SU-DHL-6 (cell line): Measurements from ENCODE around the gene YEATS4.

ENCODE experiments used
- H2AFZ ChIP-seq: fragments of 200-600 bp; sonication (generic); 2 replicates; pipeline ENCODE4 v1.6.1; 2014; ENCODE audit warnings: low read depth, mild to moderate bottlenecking, moderate library complexity, mixed read lengths, antibody characterized with exemption, low read length; ENCODE audit not compliant: severe bottlenecking
- H3F3A ChIP-seq: fragments of 200-600 bp; shearing (Covaris generic); 2 replicates; pipeline ENCODE4 v1.6.0; 2016; ENCODE audit warnings: antibody characterized with exemption, mild to moderate bottlenecking; ENCODE audit not compliant: insufficient read depth
- H3K27ac ChIP-seq: fragments of 200-600 bp; sonication (generic); 2 replicates; pipeline ENCODE4 v1.5.1; 2016; ENCODE audit warnings: low read depth, mild to moderate bottlenecking, low read length, moderate library complexity, mixed read lengths
- H3K27me3 ChIP-seq: fragments of 200-600 bp; sonication (generic), shearing (Covaris generic); 2 replicates; pipeline ENCODE4 v1.6.0; 2014; ENCODE audit warnings: mild to moderate bottlenecking, low read length
- H3K36me3 ChIP-seq: fragments of 200-600 bp; sonication (generic); 2 replicates; pipeline ENCODE4 v1.6.1; 2014; ENCODE audit warnings: mild to moderate bottlenecking, low read length, mixed read lengths
- H3K4me2 ChIP-seq: fragments of 300-600, 200-600 bp; shearing (Covaris generic), sonication (generic); 2 replicates; pipeline ENCODE4 v1.6.0; 2014; ENCODE audit warnings: low read length, low read depth, mild to moderate bottlenecking; ENCODE audit not compliant: poor library complexity, severe bottlenecking
- H3K4me3 ChIP-seq: fragments of 200-600 bp; sonication (generic); 2 replicates; pipeline ENCODE4 v1.5.1; 2014; ENCODE audit warnings: antibody characterized with exemption, low read length, mild to moderate bottlenecking, mixed read lengths; ENCODE audit not compliant: insufficient read depth, poor library complexity, severe bottlenecking
- H3K79me2 ChIP-seq: fragments of 200-600 bp; sonication (generic); 2 replicates; pipeline ENCODE4 v1.6.1; 2014; ENCODE audit warnings: mild to moderate bottlenecking, low read length, moderate library complexity; ENCODE audit not compliant: insufficient read depth
- H3K9ac ChIP-seq: fragments of 200-600 bp; sonication (generic); 2 replicates; pipeline ENCODE4 v1.7.0; 2014; ENCODE audit warnings: mild to moderate bottlenecking, low read length
- H3K9me2 ChIP-seq: fragments of 200-600 bp; sonication (generic); replicated peaks from 2 replicates; pipeline ENCODE4 v1.6.1; 2014; ENCODE audit warnings: low read length; ENCODE audit not compliant: insufficient read depth
- H3K9me3 ChIP-seq: fragments of 200-600 bp; sonication (generic); 2 replicates; pipeline ENCODE4 v1.6.1; 2014; ENCODE audit warnings: low read length, mixed read lengths; ENCODE audit not compliant: insufficient read depth
- H4K20me1 ChIP-seq: fragments of 200-600 bp; sonication (generic); 2 replicates; pipeline ENCODE4 v1.6.1; 2014; ENCODE audit warnings: low read depth, mild to moderate bottlenecking, antibody characterized with exemption, low read length, moderate library complexity, mixed read lengths
- EZH2phosphoT487 ChIP-seq: fragments of 200-600 bp; sonication (generic), shearing (Covaris generic); conservative IDR thresholded peaks from 2 replicates; pipeline ENCODE4 v1.6.1; 2018; ENCODE audit warnings: mild to moderate bottlenecking, antibody characterized with exemption, low read length, moderate library complexity, mixed read lengths
- TF ChIP-seq, protein P1 (sequence below): fragments of 200-600 bp; sonication (generic); IDR thresholded peaks from one replicate; pipeline ENCODE4 v1.5.1; 2017; ENCODE audit warnings: antibody characterized with exemption, mild to moderate bottlenecking, low read length, moderate library complexity; ENCODE audit not compliant: insufficient read depth, poor library complexity, severe bottlenecking

YEATS4 gene

DNA sequence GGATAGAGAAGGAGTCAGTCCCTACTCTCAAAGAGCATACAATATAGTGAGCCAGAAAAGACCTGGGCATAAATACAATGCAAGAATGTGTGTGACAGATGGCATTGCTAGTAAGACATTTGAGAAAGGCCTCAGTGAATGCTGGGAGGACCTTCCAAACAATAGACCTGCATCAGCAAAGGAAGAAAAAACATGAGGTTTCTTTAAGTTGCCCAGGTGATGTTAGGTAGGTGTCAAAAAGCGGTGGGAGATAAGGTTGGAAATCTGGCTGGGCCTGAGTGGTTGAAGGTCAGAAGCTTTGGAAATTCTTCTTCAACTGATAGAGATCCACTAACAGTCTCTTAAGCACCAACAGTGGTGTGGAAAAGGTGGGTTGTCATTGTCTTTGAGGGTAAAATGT, 60.2 kb downstream of the YEATS4 start:
- H3K27me3 ChIP-seq = no peaks in the 10 kb centered on the region
- H4K20me1 ChIP-seq = no peaks in the 10 kb centered on the region
- no peak overlapping the region for H3K27ac ChIP-seq
- no peaks in the 10 kb centered on the region for H3K79me2 ChIP-seq
- H3K9me2 ChIP-seq = no peaks in the 10 kb centered on the region
- no peaks in the 10 kb centered on the region for H3K9me3 ChIP-seq
- no peak overlapping the region for H2AFZ ChIP-seq
- H3K9ac ChIP-seq = no peak overlapping the region
- no peak overlapping the region for H3K4me2 ChIP-seq
- TF ChIP-seq EZH2phosphoT487 = no peak
- TF ChIP-seq, protein P1, sequence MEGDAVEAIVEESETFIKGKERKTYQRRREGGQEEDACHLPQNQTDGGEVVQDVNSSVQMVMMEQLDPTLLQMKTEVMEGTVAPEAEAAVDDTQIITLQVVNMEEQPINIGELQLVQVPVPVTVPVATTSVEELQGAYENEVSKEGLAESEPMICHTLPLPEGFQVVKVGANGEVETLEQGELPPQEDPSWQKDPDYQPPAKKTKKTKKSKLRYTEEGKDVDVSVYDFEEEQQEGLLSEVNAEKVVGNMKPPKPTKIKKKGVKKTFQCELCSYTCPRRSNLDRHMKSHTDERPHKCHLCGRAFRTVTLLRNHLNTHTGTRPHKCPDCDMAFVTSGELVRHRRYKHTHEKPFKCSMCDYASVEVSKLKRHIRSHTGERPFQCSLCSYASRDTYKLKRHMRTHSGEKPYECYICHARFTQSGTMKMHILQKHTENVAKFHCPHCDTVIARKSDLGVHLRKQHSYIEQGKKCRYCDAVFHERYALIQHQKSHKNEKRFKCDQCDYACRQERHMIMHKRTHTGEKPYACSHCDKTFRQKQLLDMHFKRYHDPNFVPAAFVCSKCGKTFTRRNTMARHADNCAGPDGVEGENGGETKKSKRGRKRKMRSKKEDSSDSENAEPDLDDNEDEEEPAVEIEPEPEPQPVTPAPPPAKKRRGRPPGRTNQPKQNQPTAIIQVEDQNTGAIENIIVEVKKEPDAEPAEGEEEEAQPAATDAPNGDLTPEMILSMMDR = no peak
- no peak overlapping the region for H3K4me3 ChIP-seq
- H3K36me3 ChIP-seq = no peaks in the 10 kb centered on the region
- H3F3A ChIP-seq = no peaks in the 10 kb centered on the region

DNA sequence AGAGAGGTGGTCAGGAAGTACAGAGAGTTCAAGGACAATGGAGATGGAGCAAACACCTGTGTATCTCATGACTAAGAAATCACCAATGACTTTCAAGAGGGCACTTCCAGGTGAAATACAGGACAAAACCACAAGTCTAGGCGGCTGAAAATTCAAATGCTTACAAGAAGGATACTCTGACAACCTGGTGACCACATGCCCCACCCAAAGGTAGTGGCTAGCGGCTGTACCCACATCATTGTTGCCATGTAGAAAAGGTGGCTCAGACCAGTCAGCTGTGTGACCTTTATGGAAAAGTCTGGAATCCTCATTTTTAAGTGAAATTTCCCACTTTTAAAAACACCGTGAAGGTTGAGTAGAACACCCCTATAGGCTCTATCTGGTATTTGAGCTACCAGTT, 62.0 kb downstream of the YEATS4 start:
- no peaks in the 10 kb centered on the region for H3F3A ChIP-seq
- H3K9me2 ChIP-seq = no peaks in the 10 kb centered on the region
- H3K4me2 ChIP-seq = no peak overlapping the region
- no peak overlapping the region for H3K9ac ChIP-seq
- H4K20me1 ChIP-seq = no peaks in the 10 kb centered on the region
- H3K27me3 ChIP-seq = no peaks in the 10 kb centered on the region
- no peaks in the 10 kb centered on the region for H3K9me3 ChIP-seq
- no peak overlapping the region for H3K4me3 ChIP-seq
- H3K36me3 ChIP-seq = no peaks in the 10 kb centered on the region
- no peaks in the 10 kb centered on the region for H3K79me2 ChIP-seq
- H2AFZ ChIP-seq = no peak overlapping the region
- TF ChIP-seq, protein P1 = no peak
- H3K27ac ChIP-seq = no peak overlapping the region

DNA sequence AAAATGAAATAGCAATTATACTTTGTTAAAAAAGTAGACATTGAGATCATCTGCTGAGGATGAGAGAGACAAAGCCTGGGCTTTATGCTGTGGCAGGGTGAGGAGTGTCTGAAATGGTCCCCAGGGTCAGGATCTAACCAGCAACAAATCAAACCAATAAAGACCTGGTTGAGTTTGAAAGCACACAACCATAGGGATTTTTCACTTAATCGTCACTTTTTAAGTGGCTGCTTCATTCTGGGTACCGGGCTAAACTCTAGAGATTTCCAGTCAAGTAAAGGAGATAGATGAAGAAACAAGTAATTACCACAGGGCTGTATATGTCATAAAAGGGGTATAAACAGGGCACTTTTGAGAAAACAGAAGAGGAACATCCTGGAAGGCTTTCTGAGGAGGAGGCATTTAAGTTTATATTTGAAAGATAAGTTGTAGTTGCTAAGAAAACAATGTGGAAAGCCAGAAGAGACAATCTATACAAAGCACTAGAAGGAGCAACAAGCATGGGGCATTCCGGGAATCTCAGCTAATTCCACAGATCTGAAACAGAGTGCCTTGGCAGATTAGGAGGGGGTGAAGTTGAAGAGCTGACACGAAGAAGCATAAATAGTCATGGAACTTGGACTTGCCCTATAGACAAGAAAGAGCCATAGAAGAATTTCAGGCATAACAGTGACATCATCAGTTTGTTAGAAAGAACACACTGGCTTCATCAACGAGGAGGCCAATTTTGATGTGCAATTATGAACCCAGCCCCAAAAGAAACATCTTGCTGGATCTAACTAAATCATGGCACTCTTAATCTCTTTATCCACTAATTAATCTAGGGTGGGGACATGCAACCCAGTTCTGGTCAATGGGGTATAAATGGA, 63.7 kb downstream of the YEATS4 start:
- Histone ChIP-seq H3K9me3 (no peaks in the 10 kb centered on the region), H3K9me2 (no peaks in the 10 kb centered on the region), H3F3A (no peaks in the 10 kb centered on the region), H3K4me2 (no peak overlapping the region), H3K27me3 (no peaks in the 10 kb centered on the region), H3K4me3 (no peak overlapping the region), H3K79me2 (no peaks in the 10 kb centered on the region), H3K36me3 (no peaks in the 10 kb centered on the region), H3K9ac (no peak overlapping the region), H3K27ac (no peak overlapping the region), H4K20me1 (no peaks in the 10 kb centered on the region), H2AFZ (no peak overlapping the region)
- TF ChIP-seq EZH2phosphoT487 = no peak
- TF ChIP-seq, protein P1 = no peak
